GOT3 (cell line): ENCODE measurements around the gene SPOCK3.
"Not testable (repeated sequence)": the region's sequence is repeated elsewhere in the genome, so short reads cannot be mapped to it uniquely, and the experiment has no call there.

Experiments
- DNase-seq: peaks from one replicate; lab custom pipeline; 2025; ENCODE audit warnings: mixed read lengths; lab: John Stamatoyannopoulos, UW

The SPOCK3 gene

GRCh38 chr4:167035390-167035789 is 198.9 kb downstream of the SPOCK3 start:
- no peak for DNase-seq

GRCh38 chr4:167034983-167035382 is 199.3 kb downstream of the SPOCK3 start:
- DNase-seq = no peak

GRCh38 chr4:167032871-167033270 is 201.4 kb downstream of the SPOCK3 start:
- no peak for DNase-seq

- no peak for DNase-seq
Measured at GRCh38 chr4:167031534-167032156, 202.6 kb downstream of the SPOCK3 start.

- DNase-seq = no peak
Measured at GRCh38 chr4:167028976-167029375, 205.3 kb downstream of the SPOCK3 start.

GRCh38 chr4:167025670-167026069 is 208.6 kb downstream of the SPOCK3 start:
- DNase-seq = no peak

- DNase-seq = no peak
Measured at GRCh38 chr4:167023364-167023925, 210.8 kb downstream of the SPOCK3 start.

- DNase-seq = no peak
Measured at GRCh38 chr4:167021545-167022155, 212.6 kb downstream of the SPOCK3 start.

- no peak for DNase-seq
Measured at GRCh38 chr4:167020410-167020809, 213.9 kb downstream of the SPOCK3 start.

GRCh38 chr4:167014944-167015343 is 219.3 kb downstream of the SPOCK3 start:
- no peak for DNase-seq

- DNase-seq = no peak
Measured at GRCh38 chr4:167003326-167003725, 231.0 kb downstream of the SPOCK3 start.

- DNase-seq = no peak
Measured at GRCh38 chr4:167000141-167000852, 234.0 kb downstream of the SPOCK3 start.

GRCh38 chr4:166996216-166996615 is 238.1 kb downstream of the SPOCK3 start:
- DNase-seq = no peak

- no peak for DNase-seq
Measured at GRCh38 chr4:166994686-166995085, 239.6 kb downstream of the SPOCK3 start.

GRCh38 chr4:166991006-166991561 is 243.2 kb downstream of the SPOCK3 start:
- DNase-seq = no peak

GRCh38 chr4:166989886-166990285 is 244.4 kb downstream of the SPOCK3 start:
- DNase-seq = no peak

- DNase-seq = no peak
Measured at GRCh38 chr4:166987026-166987425, 247.3 kb downstream of the SPOCK3 start.

- DNase-seq = no peak
Measured at GRCh38 chr4:166981847-166982246, 252.4 kb downstream of the SPOCK3 start.

- DNase-seq = no peak
Measured at GRCh38 chr4:166980419-166980818, 253.9 kb downstream of the SPOCK3 start.

- DNase-seq = no peak
Measured at GRCh38 chr4:166977596-166977995, 256.7 kb downstream of the SPOCK3 start.

- DNase-seq = no peak
Measured at GRCh38 chr4:166972071-166972470, 262.2 kb downstream of the SPOCK3 start.

- DNase-seq = not testable (repeated sequence)
Measured at GRCh38 chr4:166968219-166968618, 266.1 kb downstream of the SPOCK3 start.

- DNase-seq = no peak
Measured at GRCh38 chr4:166965562-166965961, 268.7 kb downstream of the SPOCK3 start.
